ENCODE results near the gene ABCC2. TPM values are rescaled to one million over a fixed set of nuclear protein-coding genes. Genes with fewer than 3 reads are reported as not detected.

The ABCC2 gene
- total and polyA plus RNA-seq, 2 of the 4 experiments (the other 2 are of a cell fraction), result 0.21 to 0.36 TPM

- TF ChIP-seq CHD1 (IDR thresholded peaks at IDR 0.05; ENCODE audit: low read depth, low read length) (no peak), MAFK (IDR thresholded peaks at IDR 0.05; ENCODE audit: low read depth, low read length) (no peak), RFX5 (IDR thresholded peaks at IDR 0.05; ENCODE audit: low read depth, low read length) (no peak), POLR2A (IDR thresholded peaks at IDR 0.05; ENCODE audit: low read depth, low read length) (no peak), BHLHE40 (IDR thresholded peaks at IDR 0.05; ENCODE audit: low read depth, low read length) (no peak), USF2 (IDR thresholded peaks at IDR 0.05; ENCODE audit: low read depth, low read length) (no peak), MAZ (IDR thresholded peaks at IDR 0.05; ENCODE audit: borderline replicate concordance, low read depth, low read length) (no peak), CEBPB (IDR thresholded peaks at IDR 0.05; ENCODE audit: low read depth, low read length) (no peak), ELK1 (IDR thresholded peaks at IDR 0.05; ENCODE audit: borderline replicate concordance, low read depth, low read length) (no peak), CTCF (conservative IDR thresholded peaks at IDR 0.05; ENCODE audit: low read depth, low read length) (no peak)
- Histone ChIP-seq H2AFZ (replicated peaks; ENCODE audit: low read length, poor library complexity) (no peak overlapping the region), H3K36me3 (ENCODE audit: control insufficient read depth, insufficient read depth, low read length) (peaks cover 30% of the 10 kb centered on the region), H3K4ac (ENCODE audit: low read depth, low read length) (0 out of 2 replicates have a peak overlapping the region, but pooled peaks have one; percentile 8), H3K9me1 (ENCODE audit: insufficient read depth, low read length) (peaks cover 25% of the 10 kb centered on the region), H3K27ac (ENCODE audit: insufficient read depth, low read length) (no peak overlapping the region), H4K91ac (ENCODE audit: insufficient read depth, low read depth, low read length) (no peak overlapping the region), H2BK20ac (ENCODE audit: low read depth, low read length) (no peak overlapping the region), H3K23ac (ENCODE audit: low read depth, low read length) (no peak overlapping the region), H3K9ac (ENCODE audit: low read depth, low read length) (no peak overlapping the region), H3K4me3 (ENCODE audit: insufficient read depth, low read depth, low read length) (no peak overlapping the region), H2BK120ac (ENCODE audit: low read depth, low read length) (no peak overlapping the region), H3K4me1 (ENCODE audit: control insufficient read depth, insufficient read depth, low read length) (peaks cover 6% of the 10 kb centered on the region; the same call in 1 of the 2 replicates), H3K56ac (ENCODE audit: extremely low read depth, insufficient read depth, low read length) (no peak overlapping the region), H3K18ac (ENCODE audit: low read depth, low read length) (no peak overlapping the region), H4K8ac (ENCODE audit: low read depth in 2 of 2, low read length in 2 of 2) (no peak overlapping the region), H3K27me3 (ENCODE audit: control insufficient read depth, insufficient read depth, low read length) (no peaks in the 10 kb centered on the region), H4K20me1 (ENCODE audit: insufficient read depth, low read length) (peaks cover 7% of the 10 kb centered on the region; the same call in 1 of the 2 replicates), H2BK5ac (ENCODE audit: low read depth, low read length, poor library complexity, severe bottlenecking) (peak overlapping the region; percentile 35), H2BK15ac (ENCODE audit: low read depth, low read length) (no peak overlapping the region), H4K5ac (ENCODE audit: low read depth, low read length) (no peak overlapping the region), H3K14ac (replicated peaks; ENCODE audit: low read depth, low read length) (no peak overlapping the region), H3K9me3 (ENCODE audit: control insufficient read depth, insufficient read depth, low read length) (no peaks in the 10 kb centered on the region), H3K4me2 (ENCODE audit: low read depth, low read length) (no peak overlapping the region), H3K79me1 (ENCODE audit: low read depth in 1 of 2, low read length in 2 of 2) (peaks cover 6 to 26% of the 10 kb centered on the region in 2 experiments; a peak in 3 of 4 replicates), H2AK5ac (ENCODE audit: low read depth, low read length) (no peak overlapping the region), H2AK9ac (replicated peaks; ENCODE audit: low read depth, low read length, poor library complexity) (no peak overlapping the region)
- ATAC-seq (ENCODE audit: low read depth), result peak; percentile 66
- dilution Hi-C loops (cut with HindIII; ENCODE audit: low sequenced_read_pairs, unreplicated experiment) (no loop called here), in situ Hi-C loops (cut with MboI; ENCODE audit: low sequenced_read_pairs) (no loop called here), intact Hi-C loops (cut with micrococcal nuclease) (no loop called here)
- CTCF ChIA-PET, result interaction anchor here (0.6 to 1.3 kb wide), 2 partner anchors 13 to 159 kb away, joined by 4 to 5 read pairs; no protein-coding TSS in a partner anchor
- BruUV-seq (replicated peaks), result no TSS peak
- no CpG with 5 or more reads among the region's 5 CpGs for WGBS, 2 experiments (ENCODE audit: extremely low coverage in 2 of 2, insufficient read length in 1 of 2)
- POLR2A ChIA-PET (ENCODE audit: unreplicated experiment), result no interaction called here
- DNase-seq, result peak; percentile 26
Measured at GRCh38 chr10:99875473-99875872, 93.0 kb downstream of the ABCC2 start.

Data from IMR-90 (cell line).